HUES6 (cell line): ENCODE measurements around the gene LYG2.
"Not testable (repeated sequence)": the region's sequence is repeated elsewhere in the genome, so short reads cannot be mapped to it uniquely, and the experiment has no call there.

Experiments used
- H3K27ac ChIP-seq: 2 replicates; pipeline ENCODE4 v1.7.0; 2013; ENCODE audit warnings: low read depth, mild to moderate bottlenecking, low read length, inconsistent platforms
- H3K27me3 ChIP-seq: 2 replicates; pipeline ENCODE4 v1.6.1; 2013; ENCODE audit warnings: low read length; ENCODE audit not compliant: control insufficient read depth, insufficient read depth
- H3K36me3 ChIP-seq: 2 replicates; pipeline ENCODE4 v1.6.1; 2013; ENCODE audit warnings: low read length; ENCODE audit not compliant: control insufficient read depth, insufficient read depth
- H3K4me1 ChIP-seq: 2 replicates; pipeline ENCODE4 v1.6.1; 2013; ENCODE audit warnings: low read length; ENCODE audit not compliant: control insufficient read depth, insufficient read depth
- H3K4me3 ChIP-seq: 2 replicates; pipeline ENCODE4 v1.5.1; 2013; ENCODE audit warnings: low read depth, low read length
- H3K9ac ChIP-seq: one replicate; pipeline ENCODE4 v1.6.1; 2013; ENCODE audit warnings: mild to moderate bottlenecking, low read length
- H3K9me3 ChIP-seq: 2 replicates; pipeline ENCODE4 v1.6.1; 2013; ENCODE audit warnings: low read depth, low read length; ENCODE audit not compliant: control insufficient read depth, insufficient read depth

LYG2 gene

GRCh38 chr2:99255491-99256318, at the start of gene LYG2:
Gene LYG2 (minus strand): TSS chr2:99255666. CDS start chr2:99254260, 1,406 bp downstream.
- Histone ChIP-seq H3K27me3 (no peaks in the 10 kb centered on the region), H3K27ac (no peak within 1 kb of the TSS), H3K9me3 (peaks cover under 1% of the 10 kb centered on the region), H3K36me3 (no peaks in the 10 kb centered on the region), H3K9ac (no peak within 1 kb of the TSS), H3K4me1 (no peaks in the 10 kb centered on the region), H3K4me3 (no peak within 1 kb of the TSS)

GRCh38 chr2:99301097-99301496, 45.6 kb upstream of the LYG2 start, which contains the start of gene LYG1:
Gene LYG1 (minus strand): TSS chr2:99301197. CDS start chr2:99295670, 5,527 bp downstream.
- not testable (repeated sequence) for H3K27me3 ChIP-seq, H3K4me1 ChIP-seq, H3K27ac ChIP-seq, H3K9ac ChIP-seq, H3K9me3 ChIP-seq, H3K4me3 ChIP-seq
- H3K36me3 ChIP-seq = peaks cover 15% of the 10 kb centered on the region

DNA sequence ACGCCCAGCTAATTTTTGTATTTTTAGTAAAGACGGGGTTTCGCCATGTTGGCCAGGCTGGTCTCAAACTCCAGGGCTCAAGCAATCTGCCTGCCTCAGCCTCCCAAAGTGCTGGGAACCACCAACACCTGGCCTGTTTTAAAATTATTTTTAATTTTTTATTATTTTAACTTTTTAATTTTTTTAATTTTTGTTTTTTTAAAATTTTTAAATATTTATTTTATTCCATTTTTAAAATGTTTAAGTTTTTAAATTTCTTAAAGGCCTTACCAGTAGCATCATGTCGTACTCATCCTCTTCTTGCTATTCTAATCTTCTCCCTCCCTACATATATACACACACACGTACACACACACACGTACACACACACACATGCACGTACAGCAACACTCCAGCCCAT, 44.1 kb upstream of the LYG2 start:
- Histone ChIP-seq H3K27me3 (no peaks in the 10 kb centered on the region), H3K4me1 (no peaks in the 10 kb centered on the region), H3K27ac (no peak overlapping the region), H3K36me3 (peaks cover 13% of the 10 kb centered on the region), H3K4me3 (no peak overlapping the region), H3K9ac (no peak overlapping the region), H3K9me3 (no peaks in the 10 kb centered on the region)

DNA sequence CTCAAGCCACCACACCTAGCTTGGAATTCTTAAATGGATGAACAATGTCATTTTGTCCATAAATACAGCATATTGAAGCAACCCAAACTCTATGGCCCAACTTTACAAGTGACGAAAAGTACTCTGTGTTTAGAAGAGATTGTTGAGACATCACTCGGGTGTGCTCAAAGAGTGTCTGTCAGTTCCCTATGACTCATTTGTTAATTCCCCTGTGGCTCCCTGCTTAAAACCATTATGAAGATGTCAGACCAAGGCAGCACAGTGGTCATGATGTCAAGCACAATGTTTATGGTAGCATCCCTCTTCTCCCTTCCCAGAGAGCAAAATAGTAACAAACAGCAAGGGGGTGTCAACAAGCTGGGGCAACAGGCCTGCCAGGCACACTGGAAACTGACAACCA, 42.5 kb upstream of the LYG2 start:
- H3K36me3 ChIP-seq = peaks cover 7% of the 10 kb centered on the region
- H3K27me3 ChIP-seq = no peaks in the 10 kb centered on the region
- H3K27ac ChIP-seq = no peak overlapping the region

GRCh38 chr2:99285526-99285925, 30.1 kb upstream of the LYG2 start:
- Histone ChIP-seq H3K9ac (no peak overlapping the region), H3K36me3 (peaks cover 3% of the 10 kb centered on the region; the same call in 1 of the 2 replicates), H3K4me1 (no peaks in the 10 kb centered on the region), H3K27ac (no peak overlapping the region), H3K27me3 (no peaks in the 10 kb centered on the region), H3K4me3 (no peak overlapping the region), H3K9me3 (no peaks in the 10 kb centered on the region)

More for the DNA sequence above, 42.5 kb upstream of the LYG2 start:
- Histone ChIP-seq H3K9me3 (no peaks in the 10 kb centered on the region), H3K4me1 (no peaks in the 10 kb centered on the region), H3K4me3 (no peak overlapping the region), H3K9ac (no peak overlapping the region)

DNA sequence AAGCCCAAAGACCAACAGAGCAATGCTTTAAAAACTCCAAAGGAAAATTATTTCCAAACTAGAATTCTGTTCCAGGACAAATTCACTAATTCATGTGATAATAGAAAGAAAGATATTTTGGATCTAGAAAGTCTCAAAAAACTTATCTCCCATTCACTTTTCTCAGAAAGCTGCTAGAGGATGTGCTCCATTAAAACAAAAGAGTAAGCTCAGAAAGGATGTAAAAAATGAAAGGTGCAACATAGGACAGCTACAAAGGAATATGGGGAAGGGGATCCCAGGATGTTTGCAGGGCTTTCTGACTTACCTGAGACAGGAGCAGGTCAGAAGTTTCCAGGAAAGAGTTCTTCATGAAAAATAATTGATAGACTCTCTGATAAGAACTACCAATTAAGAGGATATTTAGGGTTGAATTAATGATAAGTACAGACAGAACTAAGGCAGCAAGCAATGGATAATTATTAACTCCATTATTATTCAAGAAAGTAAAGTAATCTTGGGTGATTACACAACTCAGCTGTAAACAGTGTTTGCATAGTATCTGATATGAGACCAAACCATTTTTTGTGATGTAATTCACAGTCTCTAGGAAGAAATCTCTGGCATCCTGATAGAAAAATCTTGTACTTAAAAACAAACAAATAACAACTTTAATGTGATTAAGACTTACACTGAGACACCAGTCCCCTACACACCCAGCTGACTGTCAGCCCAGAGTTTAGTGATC, 24.7 kb upstream of the LYG2 start:
- H3K36me3 ChIP-seq = peaks cover 7% of the 10 kb centered on the region; the same call in 1 of the 2 replicates
- peaks cover 15% of the 10 kb centered on the region for H3K9me3 ChIP-seq
- H3K27ac ChIP-seq = no peak overlapping the region
- no peak overlapping the region for H3K4me3 ChIP-seq
- no peak overlapping the region for H3K9ac ChIP-seq
- H3K4me1 ChIP-seq = no peaks in the 10 kb centered on the region
- H3K27me3 ChIP-seq = no peaks in the 10 kb centered on the region

DNA sequence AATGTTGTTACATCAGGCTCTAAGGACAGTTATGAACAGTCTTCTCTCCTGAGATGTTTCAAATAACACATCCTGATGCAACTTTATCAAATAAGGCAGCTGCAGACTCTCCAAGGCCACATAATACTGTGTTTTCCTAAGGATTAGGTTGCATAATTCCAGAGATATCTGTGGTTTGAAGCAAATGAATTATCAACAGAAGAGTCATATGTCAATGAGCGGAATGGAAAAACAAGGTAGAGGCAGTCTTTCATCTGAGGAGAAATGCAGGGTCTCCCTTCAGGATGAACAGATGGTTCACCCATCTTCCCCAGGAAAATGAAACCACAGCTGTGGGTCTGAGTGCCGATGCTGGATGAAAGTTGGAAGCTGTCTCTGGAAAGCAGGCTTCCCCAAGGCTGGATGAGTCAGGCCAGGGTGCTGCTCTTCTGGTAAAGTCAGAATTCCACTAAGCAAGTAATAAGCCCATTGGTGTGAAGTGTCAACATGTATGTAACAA, 23.4 kb upstream of the LYG2 start:
- no peak overlapping the region for H3K27ac ChIP-seq
- peaks cover 15% of the 10 kb centered on the region for H3K9me3 ChIP-seq

GRCh38 chr2:99278195-99278765, 22.8 kb upstream of the LYG2 start:
- H3K36me3 ChIP-seq, H3K9ac ChIP-seq, H3K27ac ChIP-seq, H3K4me3 ChIP-seq, H3K27me3 ChIP-seq, H3K4me1 ChIP-seq: not testable (repeated sequence)
- peaks cover 15% of the 10 kb centered on the region for H3K9me3 ChIP-seq

More for the DNA sequence above, 23.4 kb upstream of the LYG2 start:
- no peaks in the 10 kb centered on the region for H3K4me1 ChIP-seq
- no peaks in the 10 kb centered on the region for H3K27me3 ChIP-seq
- peaks cover 4% of the 10 kb centered on the region; the same call in 1 of the 2 replicates for H3K36me3 ChIP-seq
- H3K4me3 ChIP-seq = no peak overlapping the region
- no peak overlapping the region for H3K9ac ChIP-seq

GRCh38 chr2:99275882-99276281, 20.4 kb upstream of the LYG2 start:
- H3K9ac ChIP-seq = no peak overlapping the region
- no peaks in the 10 kb centered on the region for H3K27me3 ChIP-seq
- peaks cover 32% of the 10 kb centered on the region for H3K9me3 ChIP-seq
- H3K4me3 ChIP-seq = no peak overlapping the region
- peaks cover 4% of the 10 kb centered on the region; the same call in 1 of the 2 replicates for H3K36me3 ChIP-seq
- no peak overlapping the region for H3K27ac ChIP-seq
- no peaks in the 10 kb centered on the region for H3K4me1 ChIP-seq

- Histone ChIP-seq H3K9me3 (no peaks in the 10 kb centered on the region; the same call in 1 of the 2 replicates), H3K27ac (no peak overlapping the region), H3K27me3 (no peaks in the 10 kb centered on the region), H3K4me3 (no peak overlapping the region), H3K36me3 (no peaks in the 10 kb centered on the region), H3K9ac (no peak overlapping the region), H3K4me1 (no peaks in the 10 kb centered on the region)
These were observed 5.8 kb upstream of the LYG2 start for GRCh38 chr2:99261242-99261641.
